Kidney epithelial cell (primary cell): ENCODE data around the gene PTCH1. TPM values are rescaled to one million over a fixed set of nuclear protein-coding genes. Genes with fewer than 3 reads are reported as not detected.

Source experiments
- DNase-seq: peaks from one replicate; pipeline ENCODE4 v3.0.0-alpha.2; 2010; ENCODE audit warnings: low read depth
- H3K27me3 ChIP-seq: 2 replicates; pipeline ENCODE4 v1.6.0; 2011; ENCODE audit warnings: low read length; ENCODE audit not compliant: control insufficient read depth, insufficient read depth
- H3K36me3 ChIP-seq: 2 replicates; pipeline ENCODE4 v1.5.1; 2011; ENCODE audit warnings: low read length; ENCODE audit not compliant: control insufficient read depth, insufficient read depth
- H3K4me3 ChIP-seq: 2 replicates; pipeline ENCODE4 v1.5.1; 2011; ENCODE audit warnings: low read depth, mild to moderate bottlenecking, control low read depth, low read length
- CTCF ChIP-seq: IDR thresholded peaks from 2 replicates; pipeline ENCODE4 v1.5.1; 2011; ENCODE audit warnings: mild to moderate bottlenecking, moderate library complexity, low read length, control low read depth, inconsistent platforms; ENCODE audit not compliant: insufficient read depth, poor library complexity, severe bottlenecking
- total RNA-seq: library from RNA; depleted of rRNA; stranded (reverse); fragments of >200 nt; gene quantifications from 2 replicates; pipeline ENCODE4 v1.2.3, GENCODE V29; 2015

Gene PTCH1
- total RNA-seq, 1 donor from 2014 or later = 2.8 TPM

GRCh38 chr9:95507464-95508241 is 9.1 kb downstream of the PTCH1 start:
- Histone ChIP-seq H3K36me3 (no peaks in the 10 kb centered on the region), H3K4me3 (peak overlapping the region; percentile 65), H3K27me3 (no peaks in the 10 kb centered on the region)
- no peak for TF ChIP-seq CTCF
- no peak for DNase-seq

- H3K36me3 ChIP-seq = no peaks in the 10 kb centered on the region
- H3K4me3 ChIP-seq = peak overlapping the region; percentile 65
- no peak for TF ChIP-seq CTCF
- no peaks in the 10 kb centered on the region for H3K27me3 ChIP-seq
- DNase-seq = no peak
Measured at GRCh38 chr9:95506678-95507463, 9.9 kb downstream of the PTCH1 start.

GRCh38 chr9:95506428-95506677 is 10.4 kb downstream of the PTCH1 start:
- Histone ChIP-seq H3K36me3 (no peaks in the 10 kb centered on the region), H3K4me3 (peak overlapping the region; percentile 65), H3K27me3 (no peaks in the 10 kb centered on the region)
- no peak for TF ChIP-seq CTCF
- DNase-seq = no peak

GRCh38 chr9:95505717-95506427 is 10.9 kb downstream of the PTCH1 start:
- no peak for TF ChIP-seq CTCF
- no peak for DNase-seq
- H3K27me3 ChIP-seq = no peaks in the 10 kb centered on the region
- peak overlapping the region; percentile 65 for H3K4me3 ChIP-seq
- no peaks in the 10 kb centered on the region for H3K36me3 ChIP-seq

GRCh38 chr9:95505072-95505716 is 11.6 kb downstream of the PTCH1 start:
- Histone ChIP-seq H3K4me3 (peak overlapping the region; percentile 65), H3K27me3 (no peaks in the 10 kb centered on the region), H3K36me3 (no peaks in the 10 kb centered on the region)
- TF ChIP-seq CTCF = no peak
- DNase-seq = no peak
